Measurements from ENCODE around the gene AGPAT4.

DNA sequence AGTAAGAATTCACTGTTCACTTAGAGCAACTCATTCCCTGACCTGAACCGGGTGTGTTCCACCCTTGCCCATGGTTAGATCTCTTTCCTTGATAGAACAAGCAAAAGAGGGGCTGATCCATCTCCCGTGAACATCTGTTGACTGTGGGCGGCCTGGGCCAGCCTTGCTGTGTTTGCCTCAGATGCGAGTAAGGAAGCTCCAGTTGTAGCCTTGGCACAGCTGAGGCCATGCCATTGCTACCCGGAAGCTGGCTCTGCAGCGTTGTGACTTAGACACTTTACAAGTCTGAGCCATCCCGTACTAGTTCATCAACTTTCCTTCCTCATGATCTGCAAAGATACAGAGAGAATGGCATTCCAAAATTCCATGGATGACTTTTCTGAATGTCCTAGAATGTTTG lies 143.3 kb downstream of the AGPAT4 start:
- TF ChIP-seq, protein P1, sequence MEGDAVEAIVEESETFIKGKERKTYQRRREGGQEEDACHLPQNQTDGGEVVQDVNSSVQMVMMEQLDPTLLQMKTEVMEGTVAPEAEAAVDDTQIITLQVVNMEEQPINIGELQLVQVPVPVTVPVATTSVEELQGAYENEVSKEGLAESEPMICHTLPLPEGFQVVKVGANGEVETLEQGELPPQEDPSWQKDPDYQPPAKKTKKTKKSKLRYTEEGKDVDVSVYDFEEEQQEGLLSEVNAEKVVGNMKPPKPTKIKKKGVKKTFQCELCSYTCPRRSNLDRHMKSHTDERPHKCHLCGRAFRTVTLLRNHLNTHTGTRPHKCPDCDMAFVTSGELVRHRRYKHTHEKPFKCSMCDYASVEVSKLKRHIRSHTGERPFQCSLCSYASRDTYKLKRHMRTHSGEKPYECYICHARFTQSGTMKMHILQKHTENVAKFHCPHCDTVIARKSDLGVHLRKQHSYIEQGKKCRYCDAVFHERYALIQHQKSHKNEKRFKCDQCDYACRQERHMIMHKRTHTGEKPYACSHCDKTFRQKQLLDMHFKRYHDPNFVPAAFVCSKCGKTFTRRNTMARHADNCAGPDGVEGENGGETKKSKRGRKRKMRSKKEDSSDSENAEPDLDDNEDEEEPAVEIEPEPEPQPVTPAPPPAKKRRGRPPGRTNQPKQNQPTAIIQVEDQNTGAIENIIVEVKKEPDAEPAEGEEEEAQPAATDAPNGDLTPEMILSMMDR (IDR thresholded peaks at IDR 0.05) = no peak
- TF ChIP-seq CHD2 (IDR thresholded peaks at IDR 0.05; ENCODE audit: low read length, partially characterized antibody) (no peak), JUND (IDR thresholded peaks at IDR 0.05) (no peak), ELF1 (IDR thresholded peaks at IDR 0.05) (no peak)
- TF ChIP-seq, protein P2, sequence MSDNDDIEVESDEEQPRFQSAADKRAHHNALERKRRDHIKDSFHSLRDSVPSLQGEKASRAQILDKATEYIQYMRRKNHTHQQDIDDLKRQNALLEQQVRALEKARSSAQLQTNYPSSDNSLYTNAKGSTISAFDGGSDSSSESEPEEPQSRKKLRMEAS (IDR thresholded peaks at IDR 0.05; ENCODE audit: low read depth) = no peak
